GM19023 (cell line): ENCODE measurements around the gene CACNA1H.

Experiments used
- ATAC-seq: cut with Tn5 transposase; IDR thresholded peaks from one replicate; pipeline ENCODE4 v1.9.1; 2021; ENCODE audit warnings: mild to moderate bottlenecking, moderate library complexity; ENCODE audit not compliant: unreplicated experiment

Gene CACNA1H

GRCh38 chr16:1171001-1171400 is 18.1 kb downstream of the CACNA1H start:
- no peak for ATAC-seq

- ATAC-seq: no peak
These were observed 19.0 kb downstream of the CACNA1H start for GRCh38 chr16:1171854-1172428.

- no peak for ATAC-seq
These were observed 19.7 kb downstream of the CACNA1H start for GRCh38 chr16:1172651-1173050.

- ATAC-seq: no peak
These were observed 21.0 kb downstream of the CACNA1H start for GRCh38 chr16:1173788-1174451.

GRCh38 chr16:1174477-1175357 is 21.8 kb downstream of the CACNA1H start:
- no peak for ATAC-seq

GRCh38 chr16:1175566-1176279 is 22.8 kb downstream of the CACNA1H start:
- no peak for ATAC-seq

GRCh38 chr16:1176280-1176897 is 23.5 kb downstream of the CACNA1H start:
- ATAC-seq: no peak

- ATAC-seq: no peak
These were observed 24.1 kb downstream of the CACNA1H start for GRCh38 chr16:1177053-1177452.

GRCh38 chr16:1177750-1178149 is 24.8 kb downstream of the CACNA1H start:
- ATAC-seq: no peak

GRCh38 chr16:1178295-1178910 is 25.5 kb downstream of the CACNA1H start:
- ATAC-seq: no peak

GRCh38 chr16:1180549-1181403 is 27.9 kb downstream of the CACNA1H start:
- no peak for ATAC-seq

- no peak for ATAC-seq
These were observed 28.8 kb downstream of the CACNA1H start for GRCh38 chr16:1181404-1182315.

GRCh38 chr16:1182316-1182671 is 29.4 kb downstream of the CACNA1H start:
- ATAC-seq: no peak

GRCh38 chr16:1182950-1183907 is 30.3 kb downstream of the CACNA1H start:
- no peak for ATAC-seq

GRCh38 chr16:1184156-1184868 is 31.4 kb downstream of the CACNA1H start:
- no peak for ATAC-seq

GRCh38 chr16:1184980-1185379 is 32.1 kb downstream of the CACNA1H start:
- ATAC-seq: no peak
